ENCODE measurements around the gene LAMA5.
A peak's percentile ranks its signal among the peaks of the same experiment; 100 is the strongest.
"Not testable (repeated sequence)": the region's sequence is repeated elsewhere in the genome, so short reads cannot be mapped to it uniquely, and the experiment has no call there.

The LAMA5 gene

DNA sequence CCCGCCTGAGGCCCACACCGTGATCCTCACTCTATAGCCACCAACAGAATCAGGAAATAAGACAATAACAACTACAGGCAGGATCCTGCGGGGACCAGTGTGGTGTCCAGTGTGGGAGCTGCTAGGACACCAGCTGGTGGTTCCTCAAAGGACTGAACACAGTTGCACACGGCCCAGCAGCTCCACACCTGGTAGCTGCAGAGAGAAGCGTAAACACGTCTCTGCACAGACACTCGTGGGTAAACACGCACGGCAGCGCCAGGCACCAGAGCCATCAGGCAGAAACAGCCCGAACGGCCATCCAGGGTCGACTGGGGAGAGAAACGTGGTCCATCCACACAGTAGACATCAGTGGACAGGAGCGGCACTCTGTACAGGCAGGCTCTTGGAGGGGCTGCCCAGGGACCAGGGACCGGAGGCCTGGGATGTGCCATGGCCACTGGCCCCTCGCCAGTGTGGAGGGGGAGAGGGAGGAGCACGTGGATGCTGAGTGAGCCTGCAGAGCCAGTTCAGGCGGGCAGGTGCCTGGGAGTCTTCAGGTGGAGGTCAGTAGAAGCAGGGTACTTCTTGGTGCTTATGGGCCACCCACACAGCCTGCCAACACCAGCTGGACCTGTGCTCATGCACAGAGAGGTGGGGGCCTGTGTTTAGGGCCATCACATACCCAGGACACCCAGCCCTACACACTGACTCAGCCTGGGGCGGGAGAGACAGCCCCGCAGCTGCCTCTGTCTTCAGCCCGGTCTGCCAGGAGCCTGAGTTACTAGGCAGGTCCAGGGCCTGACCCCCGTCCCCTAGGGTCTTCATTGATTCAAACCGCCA, 7.4 kb upstream of the LAMA5 start:
- Histone ChIP-seq H3K27me3 (ENCODE audit: control insufficient read depth, insufficient read depth, low read length) (no peaks in the 10 kb centered on the region), H3K36me3 (ENCODE audit: control insufficient read depth, insufficient read depth, low read length) (no peaks in the 10 kb centered on the region), H3K4me1 (ENCODE audit: control insufficient read depth, insufficient read depth, low read length) (peaks cover 55% of the 10 kb centered on the region), H3K27ac (ENCODE audit: low read depth, low read length) (no peak overlapping the region), H3K9ac (ENCODE audit: low read length) (no peak overlapping the region), H3K9me3 (ENCODE audit: control insufficient read depth, insufficient read depth, low read depth, low read length) (no peaks in the 10 kb centered on the region), H3K4me3 (ENCODE audit: low read depth, low read length) (no peak overlapping the region)

GRCh38 chr20:62373631-62374179, 6.6 kb upstream of the LAMA5 start:
- not testable (repeated sequence) for H3K4me3 ChIP-seq (ENCODE audit: low read depth, low read length); H3K9me3 ChIP-seq (ENCODE audit: control insufficient read depth, insufficient read depth, low read depth, low read length); H3K27ac ChIP-seq (ENCODE audit: low read depth, low read length); H3K36me3 ChIP-seq (ENCODE audit: control insufficient read depth, insufficient read depth, low read length); H3K27me3 ChIP-seq (ENCODE audit: control insufficient read depth, insufficient read depth, low read length); H3K9ac ChIP-seq (ENCODE audit: low read length)
- H3K4me1 ChIP-seq (ENCODE audit: control insufficient read depth, insufficient read depth, low read length): peaks cover 60% of the 10 kb centered on the region

- Histone ChIP-seq H3K4me1 (ENCODE audit: control insufficient read depth, insufficient read depth, low read length) (peaks cover 53% of the 10 kb centered on the region), H3K27ac (ENCODE audit: low read depth, low read length) (no peak overlapping the region), H3K4me3 (ENCODE audit: low read depth, low read length) (no peak overlapping the region), H3K27me3 (ENCODE audit: control insufficient read depth, insufficient read depth, low read length) (no peaks in the 10 kb centered on the region), H3K9ac (ENCODE audit: low read length) (no peak overlapping the region), H3K36me3 (ENCODE audit: control insufficient read depth, insufficient read depth, low read length) (no peaks in the 10 kb centered on the region), H3K9me3 (ENCODE audit: control insufficient read depth, insufficient read depth, low read depth, low read length) (no peaks in the 10 kb centered on the region)
Measured at GRCh38 chr20:62372042-62372993, 5.2 kb upstream of the LAMA5 start.

- no peaks in the 10 kb centered on the region for H3K27me3 ChIP-seq (ENCODE audit: control insufficient read depth, insufficient read depth, low read length)
- no peaks in the 10 kb centered on the region for H3K36me3 ChIP-seq (ENCODE audit: control insufficient read depth, insufficient read depth, low read length)
- H3K9me3 ChIP-seq (ENCODE audit: control insufficient read depth, insufficient read depth, low read depth, low read length): no peaks in the 10 kb centered on the region
- H3K4me3 ChIP-seq (ENCODE audit: low read depth, low read length): no peak overlapping the region
- H3K27ac ChIP-seq (ENCODE audit: low read depth, low read length): no peak overlapping the region
- peaks cover 46% of the 10 kb centered on the region for H3K4me1 ChIP-seq (ENCODE audit: control insufficient read depth, insufficient read depth, low read length)
- no peak overlapping the region for H3K9ac ChIP-seq (ENCODE audit: low read length)
Measured at GRCh38 chr20:62371588-62372041, 4.5 kb upstream of the LAMA5 start.

GRCh38 chr20:62370807-62371587, 3.9 kb upstream of the LAMA5 start:
- H3K4me1 ChIP-seq (ENCODE audit: control insufficient read depth, insufficient read depth, low read length): peaks cover 41% of the 10 kb centered on the region
- H3K36me3 ChIP-seq (ENCODE audit: control insufficient read depth, insufficient read depth, low read length): no peaks in the 10 kb centered on the region
- H3K27me3 ChIP-seq (ENCODE audit: control insufficient read depth, insufficient read depth, low read length): no peaks in the 10 kb centered on the region
- no peaks in the 10 kb centered on the region for H3K9me3 ChIP-seq (ENCODE audit: control insufficient read depth, insufficient read depth, low read depth, low read length)
- H3K27ac ChIP-seq (ENCODE audit: low read depth, low read length): no peak overlapping the region
- no peak overlapping the region for H3K4me3 ChIP-seq (ENCODE audit: low read depth, low read length)
- H3K9ac ChIP-seq (ENCODE audit: low read length): no peak overlapping the region

GRCh38 chr20:62370115-62370806, 3.1 kb upstream of the LAMA5 start:
- Histone ChIP-seq H3K9me3 (ENCODE audit: control insufficient read depth, insufficient read depth, low read depth, low read length) (no peaks in the 10 kb centered on the region), H3K27ac (ENCODE audit: low read depth, low read length) (0 out of 2 replicates have a peak overlapping the region, but pooled peaks have one; percentile 25), H3K4me1 (ENCODE audit: control insufficient read depth, insufficient read depth, low read length) (peaks cover 39% of the 10 kb centered on the region), H3K36me3 (ENCODE audit: control insufficient read depth, insufficient read depth, low read length) (0 out of 2 replicates have a peak, but pooled peaks cover under 1% of the 10 kb centered on the region), H3K4me3 (ENCODE audit: low read depth, low read length) (no peak overlapping the region), H3K9ac (ENCODE audit: low read length) (peak overlapping the region; percentile 29), H3K27me3 (ENCODE audit: control insufficient read depth, insufficient read depth, low read length) (no peaks in the 10 kb centered on the region)

- peaks cover 40% of the 10 kb centered on the region for H3K4me1 ChIP-seq (ENCODE audit: control insufficient read depth, insufficient read depth, low read length)
- 0 out of 2 replicates have a peak, but pooled peaks cover 6% of the 10 kb centered on the region for H3K36me3 ChIP-seq (ENCODE audit: control insufficient read depth, insufficient read depth, low read length)
- no peaks in the 10 kb centered on the region for H3K27me3 ChIP-seq (ENCODE audit: control insufficient read depth, insufficient read depth, low read length)
- H3K4me3 ChIP-seq (ENCODE audit: low read depth, low read length): no peak overlapping the region
- H3K9me3 ChIP-seq (ENCODE audit: control insufficient read depth, insufficient read depth, low read depth, low read length): no peaks in the 10 kb centered on the region
- H3K9ac ChIP-seq (ENCODE audit: low read length): peak overlapping the region; percentile 29
- 0 out of 2 replicates have a peak overlapping the region, but pooled peaks have one; percentile 25 for H3K27ac ChIP-seq (ENCODE audit: low read depth, low read length)
Measured at GRCh38 chr20:62369815-62370114, 2.7 kb upstream of the LAMA5 start.

DNA sequence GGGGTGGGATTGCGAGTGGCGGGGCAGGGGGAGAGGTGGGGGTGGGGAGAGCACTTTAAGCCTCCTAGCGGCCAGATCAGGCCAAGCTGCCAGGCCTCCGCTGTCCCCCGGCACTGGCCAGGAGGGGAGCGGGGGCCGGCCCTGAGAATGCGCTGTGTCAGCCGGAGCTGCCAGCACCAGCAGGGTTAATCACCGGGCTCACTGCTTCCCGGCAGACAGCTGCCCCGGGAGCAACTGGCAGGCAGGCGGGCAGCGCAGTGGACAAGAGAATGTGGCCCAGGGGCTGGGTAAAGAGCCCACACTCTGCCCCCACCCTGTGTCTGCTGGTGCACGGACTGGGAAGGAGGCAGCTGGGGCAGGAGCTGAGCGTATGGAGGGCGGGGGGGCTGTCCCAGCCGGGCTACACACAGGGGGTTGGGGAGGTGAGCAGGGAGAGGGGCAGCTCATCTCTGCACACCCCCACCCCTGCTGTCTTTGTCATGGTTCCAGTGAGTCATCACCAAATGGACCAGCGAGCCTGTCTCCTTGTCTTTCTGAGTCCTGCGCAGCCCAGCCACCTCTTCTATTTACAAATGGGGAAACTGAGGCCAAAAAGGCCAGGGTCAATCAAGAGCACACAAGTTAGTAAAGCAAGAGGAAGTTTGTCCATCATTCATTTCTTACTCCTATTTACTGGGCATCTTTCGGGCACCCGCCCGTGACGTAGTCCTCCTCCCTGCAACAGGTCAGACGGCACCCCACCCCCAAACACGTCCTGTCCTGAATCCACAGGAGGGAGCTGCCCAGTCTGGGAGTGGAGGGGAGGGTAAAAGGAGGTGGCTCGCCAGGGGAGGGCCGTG, 2.1 kb upstream of the LAMA5 start:
- H3K36me3 ChIP-seq (ENCODE audit: control insufficient read depth, insufficient read depth, low read length): 0 out of 2 replicates have a peak, but pooled peaks cover 7% of the 10 kb centered on the region
- peak overlapping the region; percentile 56 for H3K9ac ChIP-seq (ENCODE audit: low read length)
- peak overlapping the region; percentile 58 for H3K4me3 ChIP-seq (ENCODE audit: low read depth, low read length)
- no peaks in the 10 kb centered on the region for H3K27me3 ChIP-seq (ENCODE audit: control insufficient read depth, insufficient read depth, low read length)
- H3K9me3 ChIP-seq (ENCODE audit: control insufficient read depth, insufficient read depth, low read depth, low read length): no peaks in the 10 kb centered on the region
- no peak overlapping the region for H3K27ac ChIP-seq (ENCODE audit: low read depth, low read length)
- H3K4me1 ChIP-seq (ENCODE audit: control insufficient read depth, insufficient read depth, low read length): peaks cover 43% of the 10 kb centered on the region

DNA sequence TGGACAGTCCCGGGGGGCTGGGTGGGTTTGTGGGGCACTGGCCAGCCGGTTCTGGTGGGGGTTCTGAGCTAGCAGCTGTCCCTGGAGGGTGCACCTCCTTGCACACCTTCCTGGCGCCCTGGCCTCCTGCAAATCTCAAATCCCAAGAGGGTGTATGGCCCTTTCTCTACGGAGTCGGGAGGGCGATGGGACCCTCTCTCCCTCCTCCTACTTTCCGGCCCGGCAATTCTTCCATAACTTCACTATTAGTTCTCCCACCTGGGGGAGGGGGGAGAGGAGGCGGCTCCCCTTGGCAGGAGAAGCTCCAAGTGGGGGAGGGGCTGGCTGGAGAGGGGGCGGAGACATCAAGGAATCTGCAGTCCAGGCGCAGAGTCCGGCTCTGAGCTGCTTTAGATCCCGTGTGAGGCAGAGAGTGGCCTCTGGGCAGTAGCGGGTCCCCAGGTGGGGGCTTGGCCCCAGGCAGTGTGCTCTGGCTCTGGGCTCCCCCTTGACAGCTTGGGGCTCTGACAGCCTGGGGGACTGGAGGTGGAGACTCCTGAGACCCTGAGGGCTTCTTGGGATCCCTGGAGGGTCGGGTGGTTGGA, 1.4 kb upstream of the LAMA5 start:
- H3K27ac ChIP-seq (ENCODE audit: low read depth, low read length): no peak overlapping the region; the same call in 1 of the 2 replicates
- H3K36me3 ChIP-seq (ENCODE audit: control insufficient read depth, insufficient read depth, low read length): 0 out of 2 replicates have a peak, but pooled peaks cover 8% of the 10 kb centered on the region
- H3K4me1 ChIP-seq (ENCODE audit: control insufficient read depth, insufficient read depth, low read length): peaks cover 50% of the 10 kb centered on the region
- no peaks in the 10 kb centered on the region for H3K27me3 ChIP-seq (ENCODE audit: control insufficient read depth, insufficient read depth, low read length)
- peak overlapping the region; percentile 58 for H3K4me3 ChIP-seq (ENCODE audit: low read depth, low read length)
- H3K9ac ChIP-seq (ENCODE audit: low read length): peak overlapping the region; percentile 63
- H3K9me3 ChIP-seq (ENCODE audit: control insufficient read depth, insufficient read depth, low read depth, low read length): no peaks in the 10 kb centered on the region

Data from HUES6 (cell line).